Tibial nerve (tissue), 4 donors: ENCODE results near the gene LPO. TPM values are rescaled to one million over a fixed set of nuclear protein-coding genes. Genes with fewer than 3 reads are reported as not detected.

Experiments used
- DNase-seq, 2 donors: peaks; one replicate each; pipeline ENCODE4 v3.0.0-alpha.2; 2019; ENCODE audit warnings: low spot score in 2 of 2
- H3K27ac ChIP-seq, 4 donors: fragments of 200-600 bp; sonication (generic) in 3 of 4; one replicate each; pipeline ENCODE4 v1.5.1; 2017 to 2019; ENCODE audit warnings: mild to moderate bottlenecking in 1 of 4
- H3K27me3 ChIP-seq, 2 donors: fragments of 200-600 bp; sonication (generic) in 1 of 2; one replicate each; pipeline versions ENCODE4 v1.5.1 to v1.6.0; 2017 to 2019
- H3K36me3 ChIP-seq, 3 donors: fragments of 200-600 bp; sonication (generic); one replicate each; pipeline ENCODE4 v1.5.1; 2018 to 2019
- H3K4me1 ChIP-seq, 4 donors: fragments of 200-600 bp; sonication (generic) in 3 of 4; one replicate each; pipeline ENCODE4 v1.5.1; 2017 to 2019
- H3K4me3 ChIP-seq, 4 donors: fragments of 200-600 bp; sonication (generic) in 3 of 4; one replicate each; pipeline ENCODE4 v1.5.1; 2017 to 2019; ENCODE audit warnings: mild to moderate bottlenecking in 1 of 4, moderate library complexity in 1 of 4
- H3K9me3 ChIP-seq, 4 donors: fragments of 200-600 bp; sonication (generic) in 3 of 4; one replicate each; pipeline ENCODE4 v1.5.1; 2017 to 2019
- EP300 ChIP-seq, 2 donors: sonication (generic); formaldehyde crosslinking; IDR thresholded peaks; one replicate each; pipeline ENCODE4 v1.6.1; 2017; ENCODE audit warnings: antibody characterized with exemption in 2 of 2, mild to moderate bottlenecking in 1 of 2
- POLR2A ChIP-seq, 2 donors: fragments of 450-650 bp; IDR thresholded peaks; one replicate each; pipeline ENCODE4 v1.6.1; 2017; ENCODE audit warnings: antibody characterized with exemption in 2 of 2, mild to moderate bottlenecking in 2 of 2, moderate library complexity in 2 of 2
- WGBS, 2 donors: methylation state at CpG; one replicate each; pipeline ENCODE4 v1.1.5; 2018; 5-methylcytosine and 5-hydroxymethylcytosine counted together
- total RNA-seq, 4 donors: library from RNA; depleted of rRNA; stranded (reverse); fragments of >200 nt; gene quantifications; one replicate each; pipeline ENCODE4 v1.1.0, GENCODE V29; 2016
- TF ChIP-seq, protein P1 (sequence below), 5 experiments: fragments of 200-600 bp in 3 of 5; fragments of 450-650 bp in 2 of 5; sonication (generic) in 3 of 5; IDR thresholded peaks; one replicate each; pipeline ENCODE4 v1.5.1; 2016 to 2019; ENCODE audit warnings: antibody characterized with exemption in 5 of 5, mild to moderate bottlenecking in 3 of 5, moderate library complexity in 2 of 5

The LPO gene
- total RNA-seq, 4 donors from 2014 or later = not detected

DNA sequence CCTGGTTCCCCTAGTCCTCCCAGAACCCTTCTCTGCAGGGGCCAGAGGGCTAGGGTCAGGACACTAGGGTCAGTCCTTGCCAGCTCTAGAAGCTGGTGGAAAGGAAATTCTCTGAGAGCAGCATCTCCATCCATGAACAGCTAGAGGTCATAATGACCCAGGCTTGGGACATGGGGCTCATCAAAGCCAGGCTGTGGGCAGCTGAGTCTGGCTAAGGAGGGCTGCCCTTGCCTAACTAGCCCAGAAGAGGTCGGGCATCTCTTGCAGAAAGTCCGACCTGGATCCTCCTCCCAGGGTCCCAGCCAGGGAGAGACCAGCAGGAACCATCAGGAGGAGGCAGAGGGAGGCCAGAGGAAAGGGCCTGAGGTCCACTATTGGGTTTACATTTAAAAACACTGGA lies 38.0 kb downstream of the LPO start:
- Histone ChIP-seq H3K9me3 (no peaks in the 10 kb centered on the region), H3K4me3 (no peak overlapping the region), H3K27me3 (peaks cover 0 to 28% of the 10 kb centered on the region in 2 donors), H3K4me1 (peaks cover 0 to 12% (median 0%) of the 10 kb centered on the region in 4 donors), H3K27ac (no peak overlapping the region), H3K36me3 (no peaks in the 10 kb centered on the region)
- TF ChIP-seq EP300 (IDR thresholded peaks at IDR 0.05) (no peak), POLR2A (IDR thresholded peaks at IDR 0.05) (no peak)
- TF ChIP-seq, protein P1, sequence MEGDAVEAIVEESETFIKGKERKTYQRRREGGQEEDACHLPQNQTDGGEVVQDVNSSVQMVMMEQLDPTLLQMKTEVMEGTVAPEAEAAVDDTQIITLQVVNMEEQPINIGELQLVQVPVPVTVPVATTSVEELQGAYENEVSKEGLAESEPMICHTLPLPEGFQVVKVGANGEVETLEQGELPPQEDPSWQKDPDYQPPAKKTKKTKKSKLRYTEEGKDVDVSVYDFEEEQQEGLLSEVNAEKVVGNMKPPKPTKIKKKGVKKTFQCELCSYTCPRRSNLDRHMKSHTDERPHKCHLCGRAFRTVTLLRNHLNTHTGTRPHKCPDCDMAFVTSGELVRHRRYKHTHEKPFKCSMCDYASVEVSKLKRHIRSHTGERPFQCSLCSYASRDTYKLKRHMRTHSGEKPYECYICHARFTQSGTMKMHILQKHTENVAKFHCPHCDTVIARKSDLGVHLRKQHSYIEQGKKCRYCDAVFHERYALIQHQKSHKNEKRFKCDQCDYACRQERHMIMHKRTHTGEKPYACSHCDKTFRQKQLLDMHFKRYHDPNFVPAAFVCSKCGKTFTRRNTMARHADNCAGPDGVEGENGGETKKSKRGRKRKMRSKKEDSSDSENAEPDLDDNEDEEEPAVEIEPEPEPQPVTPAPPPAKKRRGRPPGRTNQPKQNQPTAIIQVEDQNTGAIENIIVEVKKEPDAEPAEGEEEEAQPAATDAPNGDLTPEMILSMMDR (IDR thresholded peaks at IDR 0.05) = no peak
- no peak for DNase-seq
- WGBS, 2 donors = 43% methylated on average over 2 of the region's 2 CpGs; no CpG with 5 or more reads in 1 of the 2 donors

DNA sequence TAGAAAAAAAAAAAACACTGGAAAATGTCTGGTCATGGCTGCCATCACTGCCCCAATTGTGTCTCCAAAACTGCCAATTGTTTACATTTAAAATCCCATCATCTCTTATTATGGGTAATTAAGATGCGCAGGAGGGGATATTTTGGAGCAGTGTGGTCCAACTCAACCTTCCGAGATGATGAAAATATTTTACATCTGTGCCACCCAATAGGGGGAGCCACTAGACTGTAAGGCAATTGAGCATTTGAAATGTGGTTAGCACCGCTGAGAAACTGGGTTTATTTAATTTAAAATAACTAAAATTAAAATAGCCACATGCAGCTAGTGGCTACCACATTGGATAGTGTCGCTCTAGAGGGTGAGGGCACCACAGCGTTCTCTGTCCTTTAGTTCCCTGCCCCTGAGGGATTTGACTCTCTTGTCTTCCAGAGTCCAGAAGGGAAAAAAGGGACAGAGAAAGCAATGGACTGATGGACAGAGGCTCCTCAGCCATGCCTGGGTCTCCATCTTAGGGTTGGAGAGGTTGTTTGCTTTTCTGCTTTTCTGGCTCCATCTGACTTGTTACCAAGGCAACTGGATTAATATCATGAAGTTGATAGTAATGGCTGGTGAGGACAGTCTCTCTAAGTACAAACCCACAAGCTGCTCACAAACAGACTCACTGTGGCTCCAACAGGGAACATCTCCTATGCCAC lies 38.9 kb downstream of the LPO start:
- no peak for TF ChIP-seq POLR2A (IDR thresholded peaks at IDR 0.05)
- TF ChIP-seq, protein P1 (IDR thresholded peaks at IDR 0.05) = peak in 2 of 5 experiments; percentile 23
- H3K9me3 ChIP-seq = no peaks in the 10 kb centered on the region
- H3K27ac ChIP-seq = no peak overlapping the region
- peaks cover 0 to 12% (median 0%) of the 10 kb centered on the region in 4 donors for H3K4me1 ChIP-seq
- no peak overlapping the region for H3K4me3 ChIP-seq
- no peak for DNase-seq
- peaks cover 0 to 28% of the 10 kb centered on the region in 2 donors for H3K27me3 ChIP-seq
- 56 to 65% methylated on average over 5 of the region's 5 CpGs for WGBS, 2 donors
- H3K36me3 ChIP-seq = no peaks in the 10 kb centered on the region

DNA sequence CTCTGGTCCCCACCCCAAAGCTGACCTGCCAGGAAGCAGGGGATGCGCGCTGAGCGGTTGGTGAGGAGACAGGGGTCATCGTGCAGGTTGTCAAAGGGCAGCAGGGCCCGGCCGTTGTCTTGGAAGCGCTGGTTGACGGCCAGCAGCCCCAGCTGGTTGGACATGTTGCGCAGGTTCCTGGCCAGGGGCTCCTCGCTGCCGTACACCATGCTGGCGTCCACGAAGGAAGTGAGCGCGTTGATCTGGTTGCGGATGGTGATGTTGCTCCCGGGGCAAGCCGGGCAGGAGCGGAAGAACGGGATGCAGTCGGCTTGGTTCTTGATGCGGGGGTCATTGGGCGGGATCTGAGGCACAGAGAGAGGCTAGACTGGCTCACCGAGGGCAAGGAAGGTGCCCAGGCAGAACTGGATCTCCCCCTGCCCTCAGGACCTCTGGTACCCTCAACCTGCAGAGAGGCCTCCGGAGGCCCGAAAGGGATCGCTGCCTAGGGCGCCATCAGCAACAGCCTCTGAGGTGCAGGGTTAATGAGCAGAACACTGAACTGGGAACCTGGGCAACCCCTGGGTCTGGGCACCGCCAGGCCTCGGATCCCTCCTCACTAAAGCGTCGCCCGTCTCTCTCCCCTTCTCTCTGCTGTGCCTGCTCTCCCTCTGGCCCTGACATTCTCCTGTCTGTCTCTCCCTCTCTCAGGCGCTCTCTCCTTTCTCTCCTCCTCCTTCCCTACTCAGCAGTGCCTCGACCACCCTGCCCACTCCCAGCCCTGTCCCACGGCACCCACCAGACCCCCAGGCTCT lies 39.6 kb downstream of the LPO start:
- Histone ChIP-seq H3K27ac (no peak overlapping the region), H3K4me1 (peaks cover 0 to 12% (median 0%) of the 10 kb centered on the region in 4 donors), H3K36me3 (no peaks in the 10 kb centered on the region), H3K4me3 (no peak overlapping the region), H3K9me3 (no peaks in the 10 kb centered on the region), H3K27me3 (peaks cover 0 to 28% of the 10 kb centered on the region in 2 donors)
- no peak for DNase-seq
- TF ChIP-seq POLR2A (IDR thresholded peaks at IDR 0.05) = no peak
- no peak for TF ChIP-seq EP300 (IDR thresholded peaks at IDR 0.05)
- TF ChIP-seq, protein P1 (IDR thresholded peaks at IDR 0.05) = no peak
- 85 to 86% methylated on average over 36 of the region's 36 CpGs for WGBS, 2 donors

DNA sequence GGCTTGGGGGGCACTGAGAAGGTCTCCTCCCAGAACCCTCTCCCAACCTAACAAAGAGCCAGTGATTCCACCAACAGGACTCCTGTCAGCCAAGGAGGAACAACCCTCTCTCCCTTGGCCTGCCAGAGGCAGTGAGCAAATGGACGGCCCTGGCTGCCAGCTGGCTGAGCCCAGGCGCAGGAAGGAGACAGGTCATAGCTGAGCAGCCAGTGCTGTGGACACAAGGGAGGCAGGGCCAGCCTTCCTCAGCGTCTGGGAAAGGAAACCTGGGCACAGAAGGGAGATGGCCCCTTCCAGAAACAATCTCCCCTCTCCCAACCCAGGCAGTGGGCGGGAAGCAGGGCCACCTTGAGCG lies 40.3 kb downstream of the LPO start:
- Histone ChIP-seq H3K27me3 (peaks cover 0 to 35% of the 10 kb centered on the region in 2 donors), H3K36me3 (no peaks in the 10 kb centered on the region), H3K27ac (no peak overlapping the region), H3K4me1 (peaks cover 0 to 12% (median 0%) of the 10 kb centered on the region in 4 donors), H3K4me3 (peak overlapping the region in 1 of 4 donors; percentile 28), H3K9me3 (no peaks in the 10 kb centered on the region)
- no peak for DNase-seq
- 20 to 32% methylated on average over 2 to 5 of the region's 5 CpGs for WGBS, 2 donors
- TF ChIP-seq POLR2A (IDR thresholded peaks at IDR 0.05) = no peak
- no peak for TF ChIP-seq EP300 (IDR thresholded peaks at IDR 0.05)
- TF ChIP-seq, protein P1 (IDR thresholded peaks at IDR 0.05) = no peak
